NCI-H2081 treated with DMSO at 0.1 percent for 48 hours (cell line): ENCODE measurements around the gene ARHGAP31.
"Not testable (repeated sequence)": the region's sequence is repeated elsewhere in the genome, so short reads cannot be mapped to it uniquely, and the experiment has no call there.

Experiments used
- DNase-seq: peaks from one replicate; lab custom pipeline; 2025; lab: John Stamatoyannopoulos, UW

ARHGAP31 gene

GRCh38 chr3:119319311-119319710, 25.1 kb downstream of the ARHGAP31 start:
- DNase-seq = no peak

- not testable (repeated sequence) for DNase-seq
These were observed 26.6 kb downstream of the ARHGAP31 start for GRCh38 chr3:119320785-119321184.

GRCh38 chr3:119322021-119322834, 28.0 kb downstream of the ARHGAP31 start:
- DNase-seq = no peak

GRCh38 chr3:119322835-119323722, 28.9 kb downstream of the ARHGAP31 start:
- peak; percentile 2 for DNase-seq

- no peak for DNase-seq
These were observed 29.5 kb downstream of the ARHGAP31 start for GRCh38 chr3:119323723-119324085.

GRCh38 chr3:119324899-119325298, 30.7 kb downstream of the ARHGAP31 start:
- DNase-seq = no peak

GRCh38 chr3:119326976-119327375, 32.8 kb downstream of the ARHGAP31 start:
- DNase-seq = no peak

- no peak for DNase-seq
These were observed 35.4 kb downstream of the ARHGAP31 start for GRCh38 chr3:119329551-119329950.

GRCh38 chr3:119330181-119330580, 36.0 kb downstream of the ARHGAP31 start:
- no peak for DNase-seq

GRCh38 chr3:119330858-119331257, 36.7 kb downstream of the ARHGAP31 start:
- DNase-seq = no peak

- no peak for DNase-seq
These were observed 37.5 kb downstream of the ARHGAP31 start for GRCh38 chr3:119331661-119332060.

- DNase-seq = no peak
These were observed 39.8 kb downstream of the ARHGAP31 start for GRCh38 chr3:119333773-119334509.

- DNase-seq = no peak
These were observed 42.6 kb downstream of the ARHGAP31 start for GRCh38 chr3:119336823-119337222.

GRCh38 chr3:119337407-119337806, 43.2 kb downstream of the ARHGAP31 start:
- not testable (repeated sequence) for DNase-seq

GRCh38 chr3:119338754-119339153, 44.6 kb downstream of the ARHGAP31 start:
- DNase-seq = no peak

GRCh38 chr3:119340014-119340413, 45.8 kb downstream of the ARHGAP31 start:
- no peak for DNase-seq

GRCh38 chr3:119340446-119340845, 46.3 kb downstream of the ARHGAP31 start:
- no peak for DNase-seq

- no peak for DNase-seq
These were observed 48.0 kb downstream of the ARHGAP31 start for GRCh38 chr3:119342176-119342575.

GRCh38 chr3:119343719-119344118, 49.5 kb downstream of the ARHGAP31 start:
- DNase-seq = no peak

GRCh38 chr3:119346076-119346496, 51.9 kb downstream of the ARHGAP31 start:
- DNase-seq = no peak

- no peak for DNase-seq
These were observed 52.9 kb downstream of the ARHGAP31 start for GRCh38 chr3:119347036-119347435.

GRCh38 chr3:119349354-119350041, 55.3 kb downstream of the ARHGAP31 start:
- DNase-seq = no peak
